ENCODE data around the gene CCDC60.

Gene CCDC60

DNA sequence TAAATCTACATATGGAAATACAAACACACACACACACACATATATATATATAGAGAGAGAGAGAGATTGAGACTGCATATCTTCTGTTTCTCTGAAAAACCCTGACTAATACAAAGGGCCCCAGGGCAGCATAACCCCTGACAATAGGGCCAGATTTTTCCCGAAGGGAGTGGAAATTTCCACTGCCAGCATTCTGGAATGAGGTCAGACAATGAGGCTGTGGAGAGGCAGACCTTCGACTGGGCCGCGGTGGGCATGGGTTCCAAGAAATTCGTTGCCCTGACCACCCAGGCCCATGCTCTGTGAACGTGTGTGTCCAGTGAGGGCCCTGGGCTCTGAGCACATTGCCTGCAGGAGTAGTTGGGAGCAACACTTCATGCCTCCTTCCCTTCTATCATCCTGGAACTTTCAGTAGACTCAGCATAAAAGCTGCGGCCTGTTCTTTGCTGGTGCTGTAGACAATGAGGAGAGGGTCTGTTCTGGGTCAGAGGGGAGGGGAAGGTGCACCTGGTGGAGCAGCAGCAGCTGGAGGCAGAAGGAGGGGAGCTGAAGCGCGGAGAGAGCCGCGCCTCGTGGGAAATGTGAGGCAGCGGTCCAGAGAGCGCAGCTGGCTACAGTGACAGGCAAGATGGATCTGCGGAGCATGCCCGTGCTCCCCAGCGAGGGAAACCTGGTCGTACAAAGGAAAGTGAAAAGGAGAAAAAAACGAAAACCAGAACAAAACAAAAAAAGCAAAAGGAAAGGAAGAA is 25.6 kb upstream of the CCDC60 start:
- TF ChIP-seq, protein P1, sequence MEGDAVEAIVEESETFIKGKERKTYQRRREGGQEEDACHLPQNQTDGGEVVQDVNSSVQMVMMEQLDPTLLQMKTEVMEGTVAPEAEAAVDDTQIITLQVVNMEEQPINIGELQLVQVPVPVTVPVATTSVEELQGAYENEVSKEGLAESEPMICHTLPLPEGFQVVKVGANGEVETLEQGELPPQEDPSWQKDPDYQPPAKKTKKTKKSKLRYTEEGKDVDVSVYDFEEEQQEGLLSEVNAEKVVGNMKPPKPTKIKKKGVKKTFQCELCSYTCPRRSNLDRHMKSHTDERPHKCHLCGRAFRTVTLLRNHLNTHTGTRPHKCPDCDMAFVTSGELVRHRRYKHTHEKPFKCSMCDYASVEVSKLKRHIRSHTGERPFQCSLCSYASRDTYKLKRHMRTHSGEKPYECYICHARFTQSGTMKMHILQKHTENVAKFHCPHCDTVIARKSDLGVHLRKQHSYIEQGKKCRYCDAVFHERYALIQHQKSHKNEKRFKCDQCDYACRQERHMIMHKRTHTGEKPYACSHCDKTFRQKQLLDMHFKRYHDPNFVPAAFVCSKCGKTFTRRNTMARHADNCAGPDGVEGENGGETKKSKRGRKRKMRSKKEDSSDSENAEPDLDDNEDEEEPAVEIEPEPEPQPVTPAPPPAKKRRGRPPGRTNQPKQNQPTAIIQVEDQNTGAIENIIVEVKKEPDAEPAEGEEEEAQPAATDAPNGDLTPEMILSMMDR (IDR thresholded peaks at IDR 0.05; ENCODE audit: unreplicated experiment in 3 of 3), result no peak
- Mint-ChIP-seq H3K9me3 (no peaks in the 10 kb centered on the region), H3K4me1 (peaks cover 26% of the 10 kb centered on the region), H3K36me3 (ENCODE audit: low read depth) (no peaks in the 10 kb centered on the region), H3K4me3 (no peak overlapping the region), H3K27me3 (ENCODE audit: low read depth) (peaks cover 10% of the 10 kb centered on the region), H3K27ac (peak overlapping the region in 2 of 3 experiments; percentile 42 to 43)

DNA sequence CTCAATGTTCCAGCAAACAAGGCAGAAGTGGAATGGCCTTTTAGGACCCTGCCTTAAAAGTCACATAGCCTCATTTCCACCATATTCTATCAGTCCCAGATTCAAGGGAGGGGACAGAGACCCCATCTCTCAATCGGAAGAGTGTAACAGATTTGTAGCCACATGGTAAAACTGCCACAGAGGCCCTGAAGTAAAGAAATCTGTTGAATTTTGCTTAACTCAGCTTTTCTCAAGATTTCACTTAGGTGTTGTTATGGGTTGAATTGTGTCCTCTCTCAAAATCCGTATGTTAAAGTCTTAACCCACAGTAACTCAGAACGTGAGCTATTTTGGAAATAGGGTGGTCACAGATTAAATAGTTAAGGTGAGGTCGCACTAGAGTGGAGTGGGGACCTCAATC is 22.7 kb upstream of the CCDC60 start:
- Mint-ChIP-seq H3K36me3 (ENCODE audit: low read depth) (no peaks in the 10 kb centered on the region), H3K27me3 (ENCODE audit: low read depth) (peaks cover 5% of the 10 kb centered on the region), H3K4me1 (peaks cover 26% of the 10 kb centered on the region), H3K9me3 (no peaks in the 10 kb centered on the region), H3K4me3 (no peak overlapping the region), H3K27ac (peak overlapping the region in 1 of 3 experiments; percentile 21)
- TF ChIP-seq, protein P1 (IDR thresholded peaks at IDR 0.05; ENCODE audit: unreplicated experiment in 3 of 3), result no peak

DNA sequence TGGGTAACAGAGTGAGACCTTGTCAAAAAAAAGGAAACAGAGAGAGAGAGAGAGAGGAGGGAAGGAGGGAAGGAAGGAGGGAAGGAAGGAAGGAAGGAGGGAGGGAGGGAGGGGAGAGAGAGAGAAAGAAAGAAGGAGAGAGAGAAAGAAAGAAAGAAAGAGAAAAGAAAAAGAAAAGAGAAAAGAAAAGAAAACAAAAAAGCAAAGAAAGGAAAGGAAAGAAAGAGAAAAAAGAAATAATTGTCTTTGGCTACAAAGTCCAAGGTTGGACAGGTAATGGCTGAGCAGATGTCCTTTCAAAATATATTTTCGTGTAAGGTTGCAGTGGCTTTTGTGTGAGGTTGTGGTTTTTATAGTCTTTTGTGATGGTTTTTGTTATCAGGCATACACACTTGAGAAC is 21.6 kb upstream of the CCDC60 start:
- TF ChIP-seq, protein P1 (IDR thresholded peaks at IDR 0.05; ENCODE audit: unreplicated experiment in 3 of 3), result no peak
- Mint-ChIP-seq H3K4me1 (peaks cover 26% of the 10 kb centered on the region), H3K36me3 (ENCODE audit: low read depth) (no peaks in the 10 kb centered on the region), H3K27ac (peak overlapping the region in 1 of 3 experiments; percentile 23), H3K27me3 (ENCODE audit: low read depth) (peaks cover 5% of the 10 kb centered on the region), H3K9me3 (no peaks in the 10 kb centered on the region), H3K4me3 (no peak overlapping the region)

DNA sequence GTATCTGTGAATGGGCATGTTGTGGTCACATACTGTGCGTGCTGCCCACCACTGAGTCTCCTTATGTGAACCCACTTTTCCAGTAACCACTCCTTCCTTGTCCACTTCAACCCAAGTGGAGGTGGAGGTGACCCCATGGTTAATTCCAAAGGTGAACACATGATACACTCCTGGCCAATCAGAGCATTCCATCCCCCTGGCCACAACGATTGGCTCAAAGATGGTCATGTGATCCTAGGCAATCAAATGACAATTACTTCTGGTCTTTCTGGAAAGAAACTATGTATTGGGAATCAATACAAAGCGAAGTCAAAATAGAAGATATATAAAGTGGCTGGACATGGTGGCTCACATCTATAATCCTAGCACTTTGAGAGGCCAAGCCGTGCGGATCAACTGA is 20.2 kb upstream of the CCDC60 start:
- no peaks in the 10 kb centered on the region for H3K36me3 Mint-ChIP-seq (ENCODE audit: low read depth)
- TF ChIP-seq, protein P1 (IDR thresholded peaks at IDR 0.05; ENCODE audit: unreplicated experiment in 3 of 3), result no peak
- H3K27me3 Mint-ChIP-seq (ENCODE audit: low read depth), result peaks cover 9% of the 10 kb centered on the region
- peaks cover 14% of the 10 kb centered on the region for H3K4me1 Mint-ChIP-seq
- no peak overlapping the region for H3K4me3 Mint-ChIP-seq
- no peak overlapping the region for H3K27ac Mint-ChIP-seq
- H3K9me3 Mint-ChIP-seq, result no peaks in the 10 kb centered on the region

DNA sequence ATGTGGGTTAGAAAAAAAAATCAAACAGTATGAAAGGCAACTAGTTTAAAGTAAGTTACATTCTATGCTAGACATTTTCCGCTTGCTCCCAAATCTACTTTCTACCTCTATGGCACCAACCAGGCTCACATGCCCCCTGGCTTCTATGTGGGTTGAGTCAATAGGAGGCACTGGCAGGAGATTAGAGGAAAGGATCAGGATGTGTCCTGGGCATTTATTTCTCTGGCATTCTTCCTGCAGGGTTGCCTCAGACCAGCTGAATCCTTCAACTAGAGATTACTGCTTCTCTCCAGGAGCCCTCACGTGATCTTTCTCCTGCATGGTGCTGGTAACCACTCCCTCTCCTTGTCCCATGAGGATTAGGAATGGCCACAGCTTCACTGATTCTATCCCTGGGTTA is 14.9 kb upstream of the CCDC60 start:
- Mint-ChIP-seq H3K36me3 (ENCODE audit: low read depth) (no peaks in the 10 kb centered on the region), H3K27me3 (ENCODE audit: low read depth) (peaks cover 8% of the 10 kb centered on the region), H3K4me1 (no peaks in the 10 kb centered on the region), H3K4me3 (no peak overlapping the region), H3K9me3 (peaks cover 2% of the 10 kb centered on the region), H3K27ac (no peak overlapping the region)
- TF ChIP-seq, protein P1 (IDR thresholded peaks at IDR 0.05; ENCODE audit: unreplicated experiment in 3 of 3), result no peak

DNA sequence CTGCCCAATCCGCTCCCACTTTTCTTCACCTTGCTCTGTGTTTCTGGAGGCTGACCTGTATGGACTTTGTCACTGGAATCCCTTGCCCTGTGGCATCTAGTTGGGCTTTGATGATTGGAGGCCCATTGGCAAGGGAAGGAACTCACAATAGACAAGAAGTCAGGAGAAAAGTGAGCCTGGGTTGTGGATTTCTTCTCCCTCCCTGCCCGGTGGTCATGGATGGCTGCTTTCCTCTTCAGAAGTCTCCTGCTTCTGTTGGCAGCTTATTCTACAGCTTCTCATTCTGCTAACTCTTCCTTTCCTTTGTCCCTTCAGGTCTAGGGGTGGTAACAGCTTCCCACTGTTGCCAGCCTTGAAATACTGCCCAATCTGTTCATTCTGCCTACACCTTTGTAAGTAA is 13.9 kb upstream of the CCDC60 start:
- H3K27me3 Mint-ChIP-seq (ENCODE audit: low read depth), result peaks cover 8% of the 10 kb centered on the region
- H3K9me3 Mint-ChIP-seq, result peaks cover 2% of the 10 kb centered on the region
- H3K4me1 Mint-ChIP-seq, result peaks cover 1% of the 10 kb centered on the region
- no peak overlapping the region for H3K4me3 Mint-ChIP-seq
- H3K27ac Mint-ChIP-seq, result no peak overlapping the region
- TF ChIP-seq, protein P1 (IDR thresholded peaks at IDR 0.05; ENCODE audit: unreplicated experiment in 3 of 3), result no peak
- no peaks in the 10 kb centered on the region for H3K36me3 Mint-ChIP-seq (ENCODE audit: low read depth)
